ENCODE results near the gene VSX2. TPM values are rescaled to one million over a fixed set of nuclear protein-coding genes. Genes with fewer than 3 reads are reported as not detected.
A peak's percentile ranks its signal among the peaks of the same experiment; 100 is the strongest.

Gene VSX2
- total RNA-seq, 4 donors from 2014 or later, result not detected

- DNase-seq (ENCODE audit: low spot score in 2 of 2), result no peak
- 21% methylated on average over 22 of the region's 22 CpGs for WGBS, 2 donors
- TF ChIP-seq POLR2A (IDR thresholded peaks at IDR 0.05) (no peak), CTCF (IDR thresholded peaks at IDR 0.05) (no peak)
- no peak overlapping the region for H3K4me3 ChIP-seq (ENCODE audit: low read depth, poor library complexity, severe bottlenecking)
- intact Hi-C loops (cut with DNase I; ENCODE audit: low total_unique reads), result no loop called here
Measured at GRCh38 chr14:74301594-74302151, 62.4 kb downstream of the VSX2 start.

GRCh38 chr14:74302152-74302628 lies 62.9 kb downstream of the VSX2 start:
- intact Hi-C loops (cut with DNase I; ENCODE audit: low total_unique reads), result no loop called here
- no peak for TF ChIP-seq POLR2A (IDR thresholded peaks at IDR 0.05)
- TF ChIP-seq CTCF (IDR thresholded peaks at IDR 0.05), result no peak
- 1% methylated on average over 6 of the region's 6 CpGs for WGBS, 2 donors
- H3K4me3 ChIP-seq (ENCODE audit: low read depth, poor library complexity, severe bottlenecking), result peak overlapping the region; percentile 72
- no peak for DNase-seq (ENCODE audit: low spot score in 2 of 2)

- peak within 1 kb of the TSS; percentile 72 for H3K4me3 ChIP-seq (ENCODE audit: low read depth, poor library complexity, severe bottlenecking)
- DNase-seq (ENCODE audit: low spot score in 2 of 2), result peak; percentile 93 to 98
- TF ChIP-seq CTCF (IDR thresholded peaks at IDR 0.05) (no peak), POLR2A (IDR thresholded peaks at IDR 0.05) (no peak)
- intact Hi-C loops (cut with DNase I; ENCODE audit: low total_unique reads), result no loop called here
- 11 to 12% methylated on average over 53 to 60 of the region's 61 CpGs for WGBS, 2 donors
Measured at GRCh38 chr14:74302634-74303569, 63.7 kb downstream of the VSX2 start, which contains the start of gene ABCD4. ABCD4 (minus strand) TSS chr14:74302934; CDS start chr14:74302912, 22 bp downstream.

- no peak overlapping the region for H3K4me3 ChIP-seq (ENCODE audit: low read depth, poor library complexity, severe bottlenecking)
- no peak for DNase-seq (ENCODE audit: low spot score in 2 of 2)
- intact Hi-C loops (cut with DNase I; ENCODE audit: low total_unique reads), result no loop called here
- TF ChIP-seq CTCF (IDR thresholded peaks at IDR 0.05) (no peak), POLR2A (IDR thresholded peaks at IDR 0.05) (no peak)
- WGBS, 2 donors, result 85 to 87% methylated on average over 5 of the region's 5 CpGs
Measured at GRCh38 chr14:74308695-74309094, 69.4 kb downstream of the VSX2 start.

GRCh38 chr14:74309125-74310022 lies 70.1 kb downstream of the VSX2 start:
- no peak overlapping the region for H3K4me3 ChIP-seq (ENCODE audit: low read depth, poor library complexity, severe bottlenecking)
- no peak for DNase-seq (ENCODE audit: low spot score in 2 of 2)
- intact Hi-C loops (cut with DNase I; ENCODE audit: low total_unique reads), result no loop called here
- WGBS, 2 donors, result 84 to 91% methylated on average over 8 of the region's 8 CpGs
- TF ChIP-seq CTCF (IDR thresholded peaks at IDR 0.05) (no peak), POLR2A (IDR thresholded peaks at IDR 0.05) (no peak)
